HepG2 (cell line): ENCODE data around the gene HABP4. TPM values are rescaled to one million over a fixed set of nuclear protein-coding genes. Genes with fewer than 3 reads are reported as not detected.

Experiments
- CBFB ChIP-seq: sonication (generic); formaldehyde crosslinking; IDR thresholded peaks from 2 replicates; pipeline ENCODE4 v1.4.0; 2020; ENCODE audit warnings: missing genetic modification reagents
- CBX2 ChIP-seq, 2 experiments: fragments of 200-600 bp in 1 of 2; sonication (generic); formaldehyde crosslinking in 1 of 2; IDR thresholded peaks; 2 replicates each; pipeline versions ENCODE4 v1.7.0 to v1.8.1; 2018 to 2022; ENCODE audit warnings: low read depth in 2 of 2, low read length in 1 of 2, mild to moderate bottlenecking in 1 of 2, missing genetic modification reagents in 1 of 2
- ERF ChIP-seq: IDR thresholded peaks from 2 replicates; pipeline ENCODE4 v1.6.1; 2018; ENCODE audit warnings: missing biosample characterization, missing genetic modification reagents
- GATA4 ChIP-seq: sonication (generic); IDR thresholded peaks from 2 replicates; pipeline ENCODE4 v1.6.1; 2016; ENCODE audit warnings: antibody characterized with exemption, low read depth, borderline replicate concordance
- GTF3A ChIP-seq: sonication (generic); formaldehyde crosslinking; conservative IDR thresholded peaks from 2 replicates; pipeline ENCODE4 v1.4.0; 2020; ENCODE audit warnings: mild to moderate bottlenecking, missing genetic modification reagents
- HOXA7 ChIP-seq: sonication (generic); formaldehyde crosslinking; IDR thresholded peaks from 2 replicates; pipeline ENCODE4 v1.8.1; 2022; ENCODE audit warnings: mild to moderate bottlenecking, missing genetic modification reagents, moderate library complexity
- PPARG ChIP-seq: conservative IDR thresholded peaks from 2 replicates; pipeline ENCODE4 v1.6.1; 2016; ENCODE audit warnings: missing biosample characterization, missing genetic modification reagents
- SNAI1 ChIP-seq: sonication (generic); formaldehyde crosslinking; IDR thresholded peaks from 2 replicates; pipeline ENCODE4 v1.5.0; 2020; ENCODE audit warnings: mild to moderate bottlenecking, missing genetic modification reagents, borderline replicate concordance
- SNAPC2 ChIP-seq: sonication (generic); formaldehyde crosslinking; IDR thresholded peaks from 2 replicates; pipeline ENCODE4 v1.8.1; 2022; ENCODE audit warnings: mild to moderate bottlenecking, missing genetic modification reagents
- WIZ ChIP-seq: sonication (generic); formaldehyde crosslinking; IDR thresholded peaks from 2 replicates; pipeline ENCODE4 v1.5.1; 2020; ENCODE audit warnings: mild to moderate bottlenecking, missing genetic modification reagents
- YY1 ChIP-seq: IDR thresholded peaks from 2 replicates; pipeline ENCODE4 v1.6.1; 2011; ENCODE audit warnings: low read length, low read depth, moderate library complexity, mild to moderate bottlenecking; ENCODE audit not compliant: insufficient read depth, insufficient replicate concordance
- ZFP82 ChIP-seq: sonication (generic); formaldehyde crosslinking; IDR thresholded peaks from 2 replicates; pipeline ENCODE4 v1.5.1; 2020; ENCODE audit warnings: mild to moderate bottlenecking, missing genetic modification reagents, borderline replicate concordance
- ZNF33A ChIP-seq: sonication (generic); formaldehyde crosslinking; IDR thresholded peaks from 2 replicates; pipeline ENCODE4 v1.5.1; 2020; ENCODE audit warnings: missing genetic modification reagents, mild to moderate bottlenecking, moderate library complexity, borderline replicate concordance
- ZNF430 ChIP-seq: sonication (generic); formaldehyde crosslinking; IDR thresholded peaks from 2 replicates; pipeline ENCODE4 v1.9.0; 2021; ENCODE audit warnings: mild to moderate bottlenecking, missing genetic modification reagents
- ZNF839 ChIP-seq: sonication (generic); formaldehyde crosslinking; IDR thresholded peaks from 2 replicates; pipeline ENCODE4 v1.4.0; 2020; ENCODE audit warnings: missing genetic modification reagents, mild to moderate bottlenecking, borderline replicate concordance
- polyA plus RNA-seq, 8 experiments: library from polyadenylated mRNA; depleted of rRNA in 3 of 8; stranded (reverse) in 7 of 8; unstranded in 1 of 8; fragments of >200 nt; fragmentation: Illumina TruSeq in 4 of 8; extraction: Trizol in 4 of 8; gene quantifications; 2 replicates each; pipeline versions ENCODE4 v1.2.1 to v1.2.3, GENCODE V29; 2011 to 2016; ENCODE audit warnings: low read depth in 4 of 8, missing spikeins in 1 of 8, mixed read lengths in 1 of 8; ENCODE audit not compliant: insufficient read depth in 1 of 8
- total RNA-seq, 5 experiments: library from RNA; depleted of rRNA; stranded (reverse); fragments of >200 nt; fragmentation: Illumina TruSeq; extraction: Trizol; gene quantifications; 2 replicates each; pipeline ENCODE4 v1.2.3, GENCODE V29; 2016; ENCODE audit warnings: low read depth in 1 of 5
- TF ChIP-seq, protein P1 (sequence below): IDR thresholded peaks from 2 replicates; pipeline ENCODE4 v1.6.1; 2016; ENCODE audit warnings: low read depth, missing genetic modification reagents, missing compliant biosample characterization
- TF ChIP-seq, protein P2 (sequence below): sonication (generic); formaldehyde crosslinking; IDR thresholded peaks from 2 replicates; pipeline ENCODE4 v1.5.1; 2020; ENCODE audit warnings: missing genetic modification reagents, mild to moderate bottlenecking, borderline replicate concordance
- TF ChIP-seq, protein P3 (sequence below): sonication (generic); formaldehyde crosslinking; IDR thresholded peaks from 2 replicates; pipeline ENCODE4 v1.4.0; 2020; ENCODE audit warnings: missing genetic modification reagents

HABP4 gene
- total and polyA plus RNA-seq, 2 of the 13 experiments (the other 11 are each of a cell fraction or from before 2014, with no cell fraction given) = 14.3 to 26.6 TPM

- TF ChIP-seq ZFP82 (0 out of 2 replicates have a peak, but pooled peaks have one; percentile 25), PPARG (peak; percentile 74; the same call in 1 of the 2 replicates), ZNF839 (CRISPR knock-in tag) (no peak), GTF3A (CRISPR knock-in tag) (no peak), WIZ (0 out of 2 replicates have a peak, but pooled peaks have one; percentile 10), ERF (CRISPR knock-in tag) (peak; percentile 70; the same call in 1 of the 2 replicates), YY1 (peak; percentile 35), SNAPC2 (CRISPR knock-in tag) (no peak), ZNF430 (CRISPR knock-in tag) (peak; percentile 61), GATA4 (peak; percentile 95), HOXA7 (CRISPR knock-in tag) (no peak), SNAI1 (no peak), CBX2 (IDR thresholded peaks at IDR 0.05; ENCODE audit: low read depth, low read length) (no peak), CBX2 (CRISPR knock-in tag; IDR thresholded peaks at IDR 0.05; ENCODE audit: low read depth) (no peak), ZNF33A (CRISPR knock-in tag) (no peak; the same call in 1 of the 2 replicates), CBFB (CRISPR knock-in tag) (0 out of 2 replicates have a peak, but pooled peaks have one; percentile 5)
- TF ChIP-seq, protein P1, sequence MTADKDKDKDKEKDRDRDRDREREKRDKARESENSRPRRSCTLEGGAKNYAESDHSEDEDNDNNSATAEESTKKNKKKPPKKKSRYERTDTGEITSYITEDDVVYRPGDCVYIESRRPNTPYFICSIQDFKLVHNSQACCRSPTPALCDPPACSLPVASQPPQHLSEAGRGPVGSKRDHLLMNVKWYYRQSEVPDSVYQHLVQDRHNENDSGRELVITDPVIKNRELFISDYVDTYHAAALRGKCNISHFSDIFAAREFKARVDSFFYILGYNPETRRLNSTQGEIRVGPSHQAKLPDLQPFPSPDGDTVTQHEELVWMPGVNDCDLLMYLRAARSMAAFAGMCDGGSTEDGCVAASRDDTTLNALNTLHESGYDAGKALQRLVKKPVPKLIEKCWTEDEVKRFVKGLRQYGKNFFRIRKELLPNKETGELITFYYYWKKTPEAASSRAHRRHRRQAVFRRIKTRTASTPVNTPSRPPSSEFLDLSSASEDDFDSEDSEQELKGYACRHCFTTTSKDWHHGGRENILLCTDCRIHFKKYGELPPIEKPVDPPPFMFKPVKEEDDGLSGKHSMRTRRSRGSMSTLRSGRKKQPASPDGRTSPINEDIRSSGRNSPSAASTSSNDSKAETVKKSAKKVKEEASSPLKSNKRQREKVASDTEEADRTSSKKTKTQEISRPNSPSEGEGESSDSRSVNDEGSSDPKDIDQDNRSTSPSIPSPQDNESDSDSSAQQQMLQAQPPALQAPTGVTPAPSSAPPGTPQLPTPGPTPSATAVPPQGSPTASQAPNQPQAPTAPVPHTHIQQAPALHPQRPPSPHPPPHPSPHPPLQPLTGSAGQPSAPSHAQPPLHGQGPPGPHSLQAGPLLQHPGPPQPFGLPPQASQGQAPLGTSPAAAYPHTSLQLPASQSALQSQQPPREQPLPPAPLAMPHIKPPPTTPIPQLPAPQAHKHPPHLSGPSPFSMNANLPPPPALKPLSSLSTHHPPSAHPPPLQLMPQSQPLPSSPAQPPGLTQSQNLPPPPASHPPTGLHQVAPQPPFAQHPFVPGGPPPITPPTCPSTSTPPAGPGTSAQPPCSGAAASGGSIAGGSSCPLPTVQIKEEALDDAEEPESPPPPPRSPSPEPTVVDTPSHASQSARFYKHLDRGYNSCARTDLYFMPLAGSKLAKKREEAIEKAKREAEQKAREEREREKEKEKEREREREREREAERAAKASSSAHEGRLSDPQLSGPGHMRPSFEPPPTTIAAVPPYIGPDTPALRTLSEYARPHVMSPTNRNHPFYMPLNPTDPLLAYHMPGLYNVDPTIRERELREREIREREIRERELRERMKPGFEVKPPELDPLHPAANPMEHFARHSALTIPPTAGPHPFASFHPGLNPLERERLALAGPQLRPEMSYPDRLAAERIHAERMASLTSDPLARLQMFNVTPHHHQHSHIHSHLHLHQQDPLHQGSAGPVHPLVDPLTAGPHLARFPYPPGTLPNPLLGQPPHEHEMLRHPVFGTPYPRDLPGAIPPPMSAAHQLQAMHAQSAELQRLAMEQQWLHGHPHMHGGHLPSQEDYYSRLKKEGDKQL (CRISPR knock-in tag) = peak; percentile 70; the same call in 1 of the 2 replicates
- TF ChIP-seq, protein P2, sequence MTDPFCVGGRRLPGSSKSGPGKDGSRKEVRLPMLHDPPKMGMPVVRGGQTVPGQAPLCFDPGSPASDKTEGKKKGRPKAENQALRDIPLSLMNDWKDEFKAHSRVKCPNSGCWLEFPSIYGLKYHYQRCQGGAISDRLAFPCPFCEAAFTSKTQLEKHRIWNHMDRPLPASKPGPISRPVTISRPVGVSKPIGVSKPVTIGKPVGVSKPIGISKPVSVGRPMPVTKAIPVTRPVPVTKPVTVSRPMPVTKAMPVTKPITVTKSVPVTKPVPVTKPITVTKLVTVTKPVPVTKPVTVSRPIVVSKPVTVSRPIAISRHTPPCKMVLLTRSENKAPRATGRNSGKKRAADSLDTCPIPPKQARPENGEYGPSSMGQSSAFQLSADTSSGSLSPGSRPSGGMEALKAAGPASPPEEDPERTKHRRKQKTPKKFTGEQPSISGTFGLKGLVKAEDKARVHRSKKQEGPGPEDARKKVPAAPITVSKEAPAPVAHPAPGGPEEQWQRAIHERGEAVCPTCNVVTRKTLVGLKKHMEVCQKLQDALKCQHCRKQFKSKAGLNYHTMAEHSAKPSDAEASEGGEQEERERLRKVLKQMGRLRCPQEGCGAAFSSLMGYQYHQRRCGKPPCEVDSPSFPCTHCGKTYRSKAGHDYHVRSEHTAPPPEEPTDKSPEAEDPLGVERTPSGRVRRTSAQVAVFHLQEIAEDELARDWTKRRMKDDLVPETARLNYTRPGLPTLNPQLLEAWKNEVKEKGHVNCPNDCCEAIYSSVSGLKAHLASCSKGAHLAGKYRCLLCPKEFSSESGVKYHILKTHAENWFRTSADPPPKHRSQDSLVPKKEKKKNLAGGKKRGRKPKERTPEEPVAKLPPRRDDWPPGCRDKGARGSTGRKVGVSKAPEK (CRISPR knock-in tag) = no peak
- TF ChIP-seq, protein P3, sequence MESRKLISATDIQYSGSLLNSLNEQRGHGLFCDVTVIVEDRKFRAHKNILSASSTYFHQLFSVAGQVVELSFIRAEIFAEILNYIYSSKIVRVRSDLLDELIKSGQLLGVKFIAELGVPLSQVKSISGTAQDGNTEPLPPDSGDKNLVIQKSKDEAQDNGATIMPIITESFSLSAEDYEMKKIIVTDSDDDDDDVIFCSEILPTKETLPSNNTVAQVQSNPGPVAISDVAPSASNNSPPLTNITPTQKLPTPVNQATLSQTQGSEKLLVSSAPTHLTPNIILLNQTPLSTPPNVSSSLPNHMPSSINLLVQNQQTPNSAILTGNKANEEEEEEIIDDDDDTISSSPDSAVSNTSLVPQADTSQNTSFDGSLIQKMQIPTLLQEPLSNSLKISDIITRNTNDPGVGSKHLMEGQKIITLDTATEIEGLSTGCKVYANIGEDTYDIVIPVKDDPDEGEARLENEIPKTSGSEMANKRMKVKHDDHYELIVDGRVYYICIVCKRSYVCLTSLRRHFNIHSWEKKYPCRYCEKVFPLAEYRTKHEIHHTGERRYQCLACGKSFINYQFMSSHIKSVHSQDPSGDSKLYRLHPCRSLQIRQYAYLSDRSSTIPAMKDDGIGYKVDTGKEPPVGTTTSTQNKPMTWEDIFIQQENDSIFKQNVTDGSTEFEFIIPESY (CRISPR knock-in tag) = peak; percentile 18; the same call in 1 of the 2 replicates
Measured at GRCh38 chr9:96491079-96491879, 41.3 kb downstream of the HABP4 start (continued).
